ES-I3 (cell line): Measurements from ENCODE around the gene ADCY5.

Source experiments
- H3K36me3 ChIP-seq: 2 replicates; pipeline ENCODE4 v1.6.1; 2013; ENCODE audit warnings: mild to moderate bottlenecking, low read length, control low read depth, moderate library complexity; ENCODE audit not compliant: insufficient read depth
- H3K4me1 ChIP-seq: 2 replicates; pipeline ENCODE4 v1.6.1; 2013; ENCODE audit warnings: mild to moderate bottlenecking, control low read depth, low read length; ENCODE audit not compliant: insufficient read depth
- H3K9ac ChIP-seq: 2 replicates; pipeline ENCODE4 v1.6.1; 2013; ENCODE audit warnings: low read depth, mild to moderate bottlenecking, low read length, moderate library complexity
- H3K9me3 ChIP-seq: 2 replicates; pipeline ENCODE4 v1.6.1; 2013; ENCODE audit warnings: mild to moderate bottlenecking, low read length, moderate library complexity; ENCODE audit not compliant: control insufficient read depth, insufficient read depth

ADCY5 gene

GRCh38 chr3:123352134-123352554, 96.7 kb downstream of the ADCY5 start:
- Histone ChIP-seq H3K9me3 (no peaks in the 10 kb centered on the region), H3K9ac (no peak overlapping the region), H3K36me3 (no peaks in the 10 kb centered on the region), H3K4me1 (peaks cover 4% of the 10 kb centered on the region; the same call in 1 of the 2 replicates)

GRCh38 chr3:123351501-123351900, 97.4 kb downstream of the ADCY5 start:
- no peak overlapping the region for H3K9ac ChIP-seq
- H3K4me1 ChIP-seq = peaks cover 6% of the 10 kb centered on the region; the same call in 1 of the 2 replicates
- H3K36me3 ChIP-seq = no peaks in the 10 kb centered on the region
- no peaks in the 10 kb centered on the region for H3K9me3 ChIP-seq

- H3K36me3 ChIP-seq = no peaks in the 10 kb centered on the region
- no peaks in the 10 kb centered on the region for H3K9me3 ChIP-seq
These were observed 97.9 kb downstream of the ADCY5 start for GRCh38 chr3:123350971-123351370.

GRCh38 chr3:123349566-123350435, 99.1 kb downstream of the ADCY5 start:
- no peak overlapping the region for H3K9ac ChIP-seq
- H3K36me3 ChIP-seq = no peaks in the 10 kb centered on the region
- H3K4me1 ChIP-seq = peaks cover 19% of the 10 kb centered on the region
- H3K9me3 ChIP-seq = no peaks in the 10 kb centered on the region

More at GRCh38 chr3:123350971-123351370, 97.9 kb downstream of the ADCY5 start:
- Histone ChIP-seq H3K4me1 (peaks cover 12% of the 10 kb centered on the region), H3K9ac (no peak overlapping the region)

GRCh38 chr3:123349201-123349535, 99.7 kb downstream of the ADCY5 start:
- H3K9me3 ChIP-seq = no peaks in the 10 kb centered on the region
- H3K4me1 ChIP-seq = peaks cover 26% of the 10 kb centered on the region
- no peaks in the 10 kb centered on the region for H3K36me3 ChIP-seq
- H3K9ac ChIP-seq = no peak overlapping the region

GRCh38 chr3:123348471-123349200, 100.3 kb downstream of the ADCY5 start:
- H3K9ac ChIP-seq = no peak overlapping the region
- no peaks in the 10 kb centered on the region for H3K9me3 ChIP-seq
- H3K36me3 ChIP-seq = no peaks in the 10 kb centered on the region
- H3K4me1 ChIP-seq = peaks cover 31% of the 10 kb centered on the region

- no peaks in the 10 kb centered on the region for H3K9me3 ChIP-seq
- no peak overlapping the region for H3K9ac ChIP-seq
- no peaks in the 10 kb centered on the region for H3K36me3 ChIP-seq
- peaks cover 36% of the 10 kb centered on the region for H3K4me1 ChIP-seq
These were observed 101.1 kb downstream of the ADCY5 start for GRCh38 chr3:123347691-123348264.

GRCh38 chr3:123347205-123347604, 101.7 kb downstream of the ADCY5 start:
- Histone ChIP-seq H3K9me3 (no peaks in the 10 kb centered on the region), H3K9ac (no peak overlapping the region), H3K36me3 (no peaks in the 10 kb centered on the region), H3K4me1 (peaks cover 36% of the 10 kb centered on the region)

GRCh38 chr3:123346021-123346420, 102.9 kb downstream of the ADCY5 start:
- Histone ChIP-seq H3K36me3 (no peaks in the 10 kb centered on the region), H3K4me1 (peaks cover 32% of the 10 kb centered on the region), H3K9me3 (no peaks in the 10 kb centered on the region), H3K9ac (no peak overlapping the region)

- H3K9me3 ChIP-seq = no peaks in the 10 kb centered on the region
- H3K36me3 ChIP-seq = no peaks in the 10 kb centered on the region
- peaks cover 32% of the 10 kb centered on the region for H3K4me1 ChIP-seq
- no peak overlapping the region for H3K9ac ChIP-seq
These were observed 103.8 kb downstream of the ADCY5 start for GRCh38 chr3:123344907-123345594.

GRCh38 chr3:123344175-123344906, 104.5 kb downstream of the ADCY5 start:
- Histone ChIP-seq H3K9ac (no peak overlapping the region), H3K9me3 (no peaks in the 10 kb centered on the region), H3K4me1 (peaks cover 32% of the 10 kb centered on the region), H3K36me3 (no peaks in the 10 kb centered on the region)

- Histone ChIP-seq H3K9ac (no peak overlapping the region), H3K4me1 (peaks cover 32% of the 10 kb centered on the region), H3K9me3 (no peaks in the 10 kb centered on the region)
These were observed 105.4 kb downstream of the ADCY5 start for GRCh38 chr3:123343296-123344174.

GRCh38 chr3:123342631-123343080, 106.2 kb downstream of the ADCY5 start:
- peaks cover 32% of the 10 kb centered on the region for H3K4me1 ChIP-seq
- no peak overlapping the region for H3K9ac ChIP-seq
- no peaks in the 10 kb centered on the region for H3K36me3 ChIP-seq
- H3K9me3 ChIP-seq = no peaks in the 10 kb centered on the region

More at GRCh38 chr3:123343296-123344174, 105.4 kb downstream of the ADCY5 start:
- no peaks in the 10 kb centered on the region for H3K36me3 ChIP-seq
